Measurements from ENCODE around the gene RNASEH2B. TPM values are rescaled to one million over a fixed set of nuclear protein-coding genes. Genes with fewer than 3 reads are reported as not detected.

The RNASEH2B gene
- total RNA-seq, 1 experiment from 2014 or later: 80.7 TPM

GRCh38 chr13:50911081-50911631 lies 1.6 kb downstream of the RNASEH2B start:
- peak overlapping the region; percentile 70 for H3K4me3 ChIP-seq (ENCODE audit: low read depth, low read length, poor library complexity, severe bottlenecking)
- H3K27ac ChIP-seq (ENCODE audit: low read depth, low read length, poor library complexity, severe bottlenecking): no peak overlapping the region
- intact Hi-C loops (cut with micrococcal nuclease; ENCODE audit: unreplicated experiment): loop anchor here (5.0 kb wide), 4 partner anchors 104 to 934 kb away; no protein-coding TSS in a partner anchor
- no peaks in the 10 kb centered on the region for H3K36me3 ChIP-seq (ENCODE audit: insufficient read depth, low read length, poor library complexity, severe bottlenecking)
- BruUV-seq (replicated peaks): no TSS peak
- peaks cover 9% of the 10 kb centered on the region for H3K4me1 ChIP-seq (ENCODE audit: insufficient read depth, low read length, poor library complexity, severe bottlenecking)
- ChIA-PET CTCF (interaction anchor here (0.5 kb wide), 1 partner anchor 243 kb away, joined by 3 read pairs; no protein-coding TSS in a partner anchor), POLR2A (ENCODE audit: low non-redundant PET) (no interaction called here)
- DNase-seq (ENCODE audit: low spot score): peak; percentile 19
- H3K9me3 ChIP-seq (ENCODE audit: low read depth, low read length, poor library complexity, severe bottlenecking): no peaks in the 10 kb centered on the region
- TF ChIP-seq CTCF (conservative IDR thresholded peaks at IDR 0.05; ENCODE audit: low read depth, low read length) (no peak), EZH2 (IDR thresholded peaks at IDR 0.05; ENCODE audit: borderline replicate concordance, low read depth, low read length, poor library complexity, severe bottlenecking) (no peak)
- H3K27me3 ChIP-seq (replicated peaks; ENCODE audit: insufficient read depth, low read depth, low read length, poor library complexity): no peaks in the 10 kb centered on the region

DNA sequence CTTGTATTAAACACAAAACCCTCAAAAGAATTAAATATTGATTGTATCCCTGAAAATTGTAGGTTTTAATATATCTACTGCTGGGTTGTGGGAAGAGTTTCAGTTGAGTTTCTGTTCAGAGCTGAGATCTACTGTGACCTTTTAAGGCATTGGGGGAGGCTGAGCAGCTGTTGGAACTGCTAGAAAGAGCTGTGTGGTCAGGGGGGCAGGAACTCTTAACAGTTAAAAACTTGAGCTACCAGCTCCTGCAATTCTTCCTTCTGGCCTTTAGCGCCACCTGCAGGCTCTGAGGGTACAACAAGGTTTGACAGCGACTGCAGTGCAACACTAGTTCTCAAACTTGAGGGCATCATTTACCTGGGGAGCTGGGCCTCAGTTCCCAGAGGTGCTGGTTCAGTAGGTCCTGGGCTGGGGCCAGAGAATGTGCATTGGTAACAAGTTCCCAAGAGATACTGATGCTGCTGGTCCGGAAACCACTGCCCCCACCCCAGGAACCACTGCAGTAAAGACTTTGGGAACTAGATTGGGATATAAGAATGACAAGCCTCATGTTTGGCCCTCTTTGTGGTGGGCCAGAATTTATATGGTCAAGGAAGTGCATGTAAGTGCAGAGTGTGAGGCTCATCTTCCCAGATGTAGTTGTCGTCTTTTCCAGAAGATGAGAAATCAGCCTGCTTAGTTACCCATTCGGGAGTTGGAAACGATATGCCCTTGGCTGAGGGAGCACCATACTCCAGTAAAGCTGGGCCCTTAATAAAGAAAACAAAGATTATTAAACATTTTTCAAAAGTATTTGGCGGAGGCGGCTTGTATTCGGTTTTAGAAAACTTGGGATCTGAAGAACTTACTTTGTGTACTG lies 2.6 kb downstream of the RNASEH2B start:
- peaks cover 18% of the 10 kb centered on the region for H3K4me1 ChIP-seq (ENCODE audit: insufficient read depth, low read length, poor library complexity, severe bottlenecking)
- intact Hi-C loops (cut with micrococcal nuclease; ENCODE audit: unreplicated experiment): loop anchor here (2.0 to 5.0 kb wide), 5 partner anchors 105 to 935 kb away; no protein-coding TSS in a partner anchor
- TF ChIP-seq EZH2 (IDR thresholded peaks at IDR 0.05; ENCODE audit: borderline replicate concordance, low read depth, low read length, poor library complexity, severe bottlenecking): no peak
- peak; percentile 92 for TF ChIP-seq CTCF (conservative IDR thresholded peaks at IDR 0.05; ENCODE audit: low read depth, low read length)
- peak; percentile 89 for DNase-seq (ENCODE audit: low spot score)
- CTCF ChIA-PET: interaction anchor here (0.6 to 1.1 kb wide), 5 partner anchors 35 to 1004 kb away, joined by 3 to 6 read pairs (median 4); no protein-coding TSS in a partner anchor
- H3K9me3 ChIP-seq (ENCODE audit: low read depth, low read length, poor library complexity, severe bottlenecking): no peaks in the 10 kb centered on the region
- no TSS peak for BruUV-seq (replicated peaks)
- H3K36me3 ChIP-seq (ENCODE audit: insufficient read depth, low read length, poor library complexity, severe bottlenecking): no peaks in the 10 kb centered on the region
- no peak overlapping the region for H3K27ac ChIP-seq (ENCODE audit: low read depth, low read length, poor library complexity, severe bottlenecking)
- POLR2A ChIA-PET (ENCODE audit: low non-redundant PET): interaction anchor here (0.6 kb wide), 1 partner anchor 111 kb away, joined by 3 read pairs; no protein-coding TSS in a partner anchor
- H3K27me3 ChIP-seq (replicated peaks; ENCODE audit: insufficient read depth, low read depth, low read length, poor library complexity): no peaks in the 10 kb centered on the region
- peak overlapping the region; percentile 70 for H3K4me3 ChIP-seq (ENCODE audit: low read depth, low read length, poor library complexity, severe bottlenecking)

DNA sequence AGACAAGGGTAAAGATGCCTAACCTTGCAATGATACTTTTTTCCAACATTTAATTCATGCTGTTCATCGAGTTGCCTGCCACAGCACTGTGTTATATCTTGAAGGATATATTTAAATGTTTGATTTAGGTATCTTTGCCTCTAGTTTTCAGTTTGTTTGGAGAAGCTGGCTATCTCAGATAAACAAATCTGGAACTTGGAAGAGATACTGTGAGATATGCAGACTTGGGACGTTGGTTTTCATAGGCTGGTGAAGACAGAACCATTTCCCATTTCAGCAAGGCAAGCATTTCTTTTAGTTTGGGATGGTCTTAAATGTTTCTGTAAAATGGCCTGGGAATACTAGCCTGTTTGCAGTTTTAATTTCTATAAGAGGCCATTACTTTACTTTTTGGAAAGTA lies 3.3 kb downstream of the RNASEH2B start:
- Histone ChIP-seq H3K4me3 (ENCODE audit: low read depth, low read length, poor library complexity, severe bottlenecking) (no peak overlapping the region), H3K27ac (ENCODE audit: low read depth, low read length, poor library complexity, severe bottlenecking) (no peak overlapping the region), H3K4me1 (ENCODE audit: insufficient read depth, low read length, poor library complexity, severe bottlenecking) (peaks cover 19% of the 10 kb centered on the region), H3K9me3 (ENCODE audit: low read depth, low read length, poor library complexity, severe bottlenecking) (no peaks in the 10 kb centered on the region), H3K36me3 (ENCODE audit: insufficient read depth, low read length, poor library complexity, severe bottlenecking) (no peaks in the 10 kb centered on the region), H3K27me3 (replicated peaks; ENCODE audit: insufficient read depth, low read depth, low read length, poor library complexity) (no peaks in the 10 kb centered on the region)
- intact Hi-C loops (cut with micrococcal nuclease; ENCODE audit: unreplicated experiment): loop anchor here (2.0 to 5.0 kb wide), 5 partner anchors 106 to 936 kb away; no protein-coding TSS in a partner anchor
- no TSS peak for BruUV-seq (replicated peaks)
- POLR2A ChIA-PET (ENCODE audit: low non-redundant PET): no interaction called here
- CTCF ChIA-PET: interaction anchor here (0.6 kb wide), 1 partner anchor 1095 kb away, joined by 4 read pairs; no protein-coding TSS in a partner anchor
- no peak for DNase-seq (ENCODE audit: low spot score)
- TF ChIP-seq CTCF (conservative IDR thresholded peaks at IDR 0.05; ENCODE audit: low read depth, low read length) (no peak), EZH2 (IDR thresholded peaks at IDR 0.05; ENCODE audit: borderline replicate concordance, low read depth, low read length, poor library complexity, severe bottlenecking) (no peak)
